GM19099 (cell line): ENCODE measurements around the gene MCM3.
A peak's percentile ranks its signal among the peaks of the same experiment; 100 is the strongest.

ENCODE experiments used
- POLR2A ChIP-seq: IDR thresholded peaks from 3 replicates; pipeline ENCODE4 v1.6.1; 2011; ENCODE audit warnings: low read depth; ENCODE audit not compliant: insufficient read length; ENCODE audit errors: extremely low read depth

Gene MCM3

GRCh38 chr6:52307900-52308372 lies 23.4 kb upstream of the MCM3 start:
- no peak for TF ChIP-seq POLR2A

GRCh38 chr6:52306972-52307870 lies 22.7 kb upstream of the MCM3 start:
- no peak for TF ChIP-seq POLR2A

- TF ChIP-seq POLR2A: no peak
Measured at GRCh38 chr6:52305948-52306767, 21.6 kb upstream of the MCM3 start.

- peak; percentile 22 for TF ChIP-seq POLR2A
Measured at GRCh38 chr6:52305411-52305810, 20.9 kb upstream of the MCM3 start.

- peak; percentile 13 for TF ChIP-seq POLR2A
Measured at GRCh38 chr6:52304983-52305390, 20.4 kb upstream of the MCM3 start.

- no peak for TF ChIP-seq POLR2A
Measured at GRCh38 chr6:52303178-52303577, 18.6 kb upstream of the MCM3 start.

- no peak for TF ChIP-seq POLR2A
Measured at GRCh38 chr6:52301326-52301725, 16.8 kb upstream of the MCM3 start.

- no peak for TF ChIP-seq POLR2A
Measured at GRCh38 chr6:52300489-52300931, 16.0 kb upstream of the MCM3 start.

GRCh38 chr6:52299653-52300052 lies 15.1 kb upstream of the MCM3 start:
- TF ChIP-seq POLR2A: no peak

GRCh38 chr6:52297433-52297832 lies 12.9 kb upstream of the MCM3 start:
- no peak for TF ChIP-seq POLR2A

GRCh38 chr6:52293067-52293466 lies 8.5 kb upstream of the MCM3 start:
- TF ChIP-seq POLR2A: no peak

GRCh38 chr6:52288841-52289240 lies 4.3 kb upstream of the MCM3 start:
- no peak for TF ChIP-seq POLR2A

GRCh38 chr6:52288216-52288615 lies 3.7 kb upstream of the MCM3 start:
- TF ChIP-seq POLR2A: no peak

GRCh38 chr6:52286798-52287432 lies 2.4 kb upstream of the MCM3 start:
- TF ChIP-seq POLR2A: no peak
